Esophagus muscularis mucosa (tissue), 4 donors: ENCODE data around the gene SOX5.

Source experiments
- CTCF ChIP-seq, 3 experiments: fragments of 200-600 bp in 2 of 3; fragments of 450-650 bp in 1 of 3; sonication (generic) in 2 of 3; IDR thresholded peaks; one replicate each; pipeline ENCODE4 v1.5.1; 2017 to 2019; ENCODE audit warnings: antibody characterized with exemption in 3 of 3, mild to moderate bottlenecking in 2 of 3, moderate library complexity in 1 of 3
- EP300 ChIP-seq: sonication (generic); formaldehyde crosslinking; IDR thresholded peaks from one replicate; pipeline ENCODE4 v1.6.1; 2017; ENCODE audit warnings: antibody characterized with exemption
- POLR2A ChIP-seq: fragments of 450-650 bp; IDR thresholded peaks from one replicate; pipeline ENCODE4 v1.6.1; 2017; ENCODE audit warnings: antibody characterized with exemption, moderate library complexity, mild to moderate bottlenecking, low read depth
- POLR2AphosphoS5 ChIP-seq, 2 donors: sonication (generic); formaldehyde crosslinking; IDR thresholded peaks; one replicate each; pipeline ENCODE4 v1.6.1; 2017; ENCODE audit warnings: antibody characterized with exemption in 2 of 2

- TF ChIP-seq CTCF (IDR thresholded peaks at IDR 0.05) (no peak), EP300 (no peak), POLR2A (no peak), POLR2AphosphoS5 (IDR thresholded peaks at IDR 0.05) (no peak)
These were observed 204.8 kb downstream of the SOX5 start for GRCh38 chr12:23744696-23745095.
